HG03175 (cell line): Measurements from ENCODE around the gene PLVAP.

Experiments used
- ATAC-seq: cut with Tn5 transposase; IDR thresholded peaks from one replicate; pipeline ENCODE4 v1.9.1; 2021; ENCODE audit warnings: mild to moderate bottlenecking, moderate library complexity; ENCODE audit not compliant: unreplicated experiment

The PLVAP gene

DNA sequence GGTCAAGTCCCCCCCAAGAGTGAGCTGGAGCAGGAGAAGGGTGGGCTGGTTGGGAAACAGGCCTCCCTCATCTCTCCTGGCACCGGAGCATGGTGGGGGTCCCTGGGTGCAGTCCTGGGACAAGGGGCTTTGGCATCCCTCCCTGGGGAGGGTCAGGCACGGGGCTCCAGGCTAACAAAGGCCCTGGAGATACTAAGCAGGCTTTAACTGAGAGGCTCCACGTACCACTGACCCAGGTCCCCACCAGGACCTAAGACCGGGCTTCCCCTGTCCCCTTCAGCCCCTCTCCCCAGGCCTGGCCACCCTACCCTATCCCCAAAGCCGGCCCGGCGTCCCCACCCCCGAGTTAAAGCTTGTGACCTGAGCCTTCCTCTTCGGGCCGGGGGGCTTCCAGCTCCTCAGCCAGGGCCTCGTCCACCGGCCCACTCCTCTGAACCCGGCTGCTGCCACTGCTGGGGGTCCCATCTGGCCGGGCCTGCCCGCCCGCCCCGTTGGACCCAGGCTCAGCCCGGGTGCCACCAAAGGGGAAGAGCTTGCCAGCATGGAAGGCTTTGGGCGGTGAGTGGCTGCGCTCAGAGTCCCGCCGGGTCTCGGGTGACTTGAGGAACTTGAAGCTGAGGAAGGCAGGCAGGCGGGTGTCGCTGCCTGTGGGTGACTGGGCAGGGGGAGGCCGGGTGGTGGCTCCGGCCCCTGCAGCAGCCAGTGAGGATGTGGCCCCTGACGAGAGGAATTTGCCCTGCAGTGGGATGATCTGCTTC is 52.6 kb downstream of the PLVAP start:
- ATAC-seq: no peak

DNA sequence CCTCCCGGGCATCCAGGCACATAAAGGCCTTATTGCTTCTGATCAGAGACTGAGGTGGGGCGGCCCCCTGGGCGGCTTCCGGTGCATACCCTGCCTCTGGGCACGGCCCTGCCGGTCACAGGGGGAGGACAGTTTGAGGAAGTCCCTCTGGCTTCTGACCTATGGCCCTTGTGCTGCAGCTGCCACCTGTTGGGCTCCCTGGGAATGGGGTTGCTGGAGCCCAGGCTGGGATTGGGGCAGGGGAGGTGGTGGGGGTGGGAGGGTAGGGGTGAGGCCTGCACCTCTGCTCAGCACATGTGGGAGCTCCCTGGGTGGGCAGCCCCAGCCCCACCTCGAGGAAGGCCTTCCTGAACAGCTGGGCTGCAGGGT is 53.2 kb downstream of the PLVAP start:
- no peak for ATAC-seq

DNA sequence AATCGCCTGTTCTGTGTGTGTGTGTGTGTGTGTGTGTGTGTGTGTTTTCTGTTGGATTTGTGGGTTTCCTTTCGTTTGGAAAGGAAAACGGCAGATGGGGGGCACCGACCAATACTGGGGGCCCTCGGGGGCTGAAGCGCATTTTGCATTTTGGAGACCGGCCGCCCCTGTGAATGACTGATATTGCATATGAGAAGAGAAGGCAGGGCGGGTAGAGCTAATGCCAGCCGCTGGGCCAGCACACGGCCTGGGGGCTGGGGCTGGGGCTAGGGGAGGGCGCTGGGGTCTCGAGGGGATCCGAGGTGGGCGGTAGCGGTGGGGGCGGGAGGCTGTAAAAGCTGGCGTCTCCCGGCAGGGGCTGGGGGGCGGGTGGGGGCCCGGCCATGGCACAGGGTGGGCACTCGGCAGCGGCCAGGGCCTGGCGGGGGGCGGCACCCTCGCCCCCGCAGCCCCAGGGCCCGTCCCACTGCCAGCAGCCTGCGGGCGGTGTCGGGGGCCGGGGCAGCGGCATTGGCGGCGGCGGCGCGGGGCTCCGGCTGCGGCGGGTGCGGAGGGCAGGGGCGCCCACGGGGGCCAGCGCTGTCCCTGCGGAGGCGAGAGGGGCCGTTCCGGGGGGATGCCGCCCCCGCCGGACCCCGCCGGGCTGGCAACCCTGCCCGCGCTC is 53.7 kb downstream of the PLVAP start:
- no peak for ATAC-seq

GRCh38 chr19:17322854-17323253 is 54.3 kb downstream of the PLVAP start:
- no peak for ATAC-seq

GRCh38 chr19:17321655-17322489 is 55.3 kb downstream of the PLVAP start:
- ATAC-seq: no peak

GRCh38 chr19:17320435-17320834 is 56.7 kb downstream of the PLVAP start:
- ATAC-seq: no peak

DNA sequence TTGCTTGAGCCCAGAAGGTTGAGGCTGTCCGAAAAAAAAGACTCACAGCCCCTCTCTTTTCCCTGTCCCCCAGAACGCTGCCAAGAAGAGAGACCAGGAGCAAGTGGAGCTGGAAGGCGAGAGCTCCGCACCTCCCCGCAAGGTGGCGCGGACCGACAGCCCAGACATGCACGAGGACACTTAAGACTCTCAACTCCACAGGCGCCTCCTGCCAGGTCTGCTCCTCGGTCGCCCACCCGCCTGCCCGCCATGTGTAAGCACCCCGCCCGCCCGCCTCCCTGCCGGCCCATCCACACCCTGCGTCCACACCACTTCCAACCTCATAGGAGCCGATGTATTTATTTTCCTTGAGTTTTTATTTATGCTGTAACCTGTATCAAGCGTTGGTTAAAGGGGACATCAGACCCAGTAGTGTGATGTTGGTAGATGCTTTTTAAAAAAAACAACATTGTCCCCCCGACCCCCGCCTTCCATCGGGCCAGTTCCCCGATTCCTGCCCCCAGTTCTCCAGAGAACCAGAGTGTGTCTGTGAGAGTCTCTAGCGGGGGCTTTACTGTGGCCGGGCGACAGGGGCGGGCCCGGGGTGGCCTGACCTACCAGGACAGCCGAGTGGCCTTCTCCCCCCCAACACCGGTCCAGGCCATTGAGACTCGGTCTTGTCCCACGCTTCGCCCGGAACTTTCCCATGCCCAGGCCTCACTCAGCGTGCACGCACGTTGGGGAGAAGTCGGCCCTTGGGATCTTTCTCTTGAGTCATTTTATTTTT is 57.5 kb downstream of the PLVAP start:
- no peak for ATAC-seq

DNA sequence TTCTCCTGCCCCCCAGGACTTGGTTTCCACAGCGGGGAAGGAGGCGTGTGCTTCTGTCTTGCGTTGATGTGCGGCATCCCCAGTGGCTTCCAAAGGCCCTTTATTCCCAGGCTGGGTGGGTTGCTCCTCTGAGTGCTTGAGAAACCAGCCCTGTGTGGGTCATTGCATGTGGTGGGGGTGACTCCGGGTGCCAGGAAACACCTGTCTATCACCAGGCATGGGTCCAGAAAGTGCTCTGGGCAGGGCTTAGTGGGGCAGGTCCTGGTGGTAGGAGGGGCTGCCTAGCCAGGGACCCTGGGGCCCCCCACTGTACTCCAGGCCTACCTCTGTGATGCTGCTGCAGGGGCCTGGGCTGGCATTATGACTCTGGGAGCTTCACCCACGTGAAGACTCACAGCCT is 58.2 kb downstream of the PLVAP start:
- ATAC-seq: no peak

DNA sequence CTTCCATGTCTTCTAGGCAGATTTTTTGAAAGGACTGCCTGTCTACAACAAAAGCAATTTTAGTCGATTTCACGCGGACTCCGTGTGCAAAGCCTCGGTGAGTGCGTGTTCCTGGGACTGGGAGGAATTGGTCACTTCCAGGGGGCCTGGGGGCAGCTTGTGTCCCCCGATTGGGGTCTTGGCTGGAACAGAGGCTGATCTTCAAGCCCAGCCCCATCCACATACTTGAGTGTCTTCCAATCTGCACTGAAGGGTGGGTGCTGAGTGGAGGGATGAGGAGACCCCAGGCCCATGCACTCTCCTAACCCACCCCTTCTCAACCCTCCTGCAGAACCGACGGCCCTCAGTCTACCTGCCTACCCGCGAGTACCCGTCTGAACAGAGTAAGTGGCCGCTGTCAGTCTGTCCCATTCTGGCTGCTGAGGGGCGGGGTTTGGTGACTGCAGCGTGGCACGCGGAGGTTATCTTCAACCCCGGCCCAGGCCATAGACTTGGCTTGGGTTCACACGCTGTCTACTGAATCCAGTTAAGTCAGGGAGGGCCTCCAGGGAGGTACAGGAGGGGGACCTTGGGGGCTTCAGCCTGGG is 63.0 kb downstream of the PLVAP start:
- ATAC-seq: no peak

- ATAC-seq: no peak
Observed at GRCh38 chr19:17312189-17313113, 64.7 kb downstream of the PLVAP start.

DNA sequence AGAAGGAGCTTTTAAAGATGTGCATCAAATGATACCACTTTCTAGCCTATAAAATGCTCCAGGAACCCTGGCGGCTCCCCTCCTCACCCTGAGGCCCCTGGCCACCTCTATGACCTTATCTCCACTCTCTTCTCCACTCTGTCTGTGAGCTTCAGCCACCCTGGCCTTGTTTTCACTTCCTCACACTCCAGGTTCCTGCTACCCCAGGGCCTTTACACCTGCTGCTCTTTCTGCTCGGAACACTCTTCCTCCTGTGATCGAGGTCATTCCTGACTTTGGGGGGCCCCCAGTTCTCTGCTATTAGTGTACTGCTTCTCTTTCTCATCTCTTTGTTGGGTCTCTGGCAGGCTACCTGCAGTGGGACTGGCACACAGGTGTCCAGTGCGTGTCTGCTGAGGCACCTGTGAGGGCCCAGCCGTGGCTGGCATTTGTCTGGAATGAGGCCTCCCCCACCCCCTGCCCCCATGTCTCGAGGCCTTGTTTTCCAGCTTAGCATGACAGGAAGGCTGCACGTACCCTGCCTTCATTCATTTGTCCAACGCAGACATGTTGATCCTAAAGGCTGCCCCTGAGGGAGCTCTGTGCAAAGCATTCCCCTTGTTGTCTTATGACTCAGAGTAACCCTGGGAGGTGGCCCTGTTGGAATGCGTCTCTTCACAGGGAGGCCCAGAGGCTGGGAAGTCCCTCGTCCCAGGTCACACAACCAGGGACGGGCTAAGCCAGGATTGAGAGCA is 65.5 kb downstream of the PLVAP start:
- ATAC-seq: no peak

DNA sequence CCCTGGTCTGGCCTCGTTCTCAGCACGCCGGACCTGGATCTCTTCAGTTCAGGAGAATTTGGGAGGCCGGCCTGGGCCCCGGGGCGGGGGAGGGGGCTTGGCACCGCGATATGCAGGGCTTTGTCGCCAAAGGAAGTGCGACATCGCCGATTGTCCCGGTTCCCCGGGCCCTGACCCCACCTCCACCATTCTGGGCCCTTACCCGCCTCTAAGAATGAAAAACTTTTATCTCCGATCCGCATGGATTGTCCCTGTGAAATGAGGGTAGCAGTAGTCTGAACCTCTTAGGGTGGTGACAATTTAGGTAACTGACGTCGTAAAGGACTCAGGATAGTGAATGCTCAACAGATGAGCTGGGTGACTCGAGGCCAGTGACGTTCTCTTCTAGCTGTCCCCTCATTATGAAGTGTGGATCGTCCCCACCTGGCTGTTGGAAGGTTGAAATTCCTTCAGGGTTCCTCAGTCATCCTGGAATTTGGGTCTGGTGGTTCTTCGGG is 67.1 kb downstream of the PLVAP start:
- no peak for ATAC-seq

DNA sequence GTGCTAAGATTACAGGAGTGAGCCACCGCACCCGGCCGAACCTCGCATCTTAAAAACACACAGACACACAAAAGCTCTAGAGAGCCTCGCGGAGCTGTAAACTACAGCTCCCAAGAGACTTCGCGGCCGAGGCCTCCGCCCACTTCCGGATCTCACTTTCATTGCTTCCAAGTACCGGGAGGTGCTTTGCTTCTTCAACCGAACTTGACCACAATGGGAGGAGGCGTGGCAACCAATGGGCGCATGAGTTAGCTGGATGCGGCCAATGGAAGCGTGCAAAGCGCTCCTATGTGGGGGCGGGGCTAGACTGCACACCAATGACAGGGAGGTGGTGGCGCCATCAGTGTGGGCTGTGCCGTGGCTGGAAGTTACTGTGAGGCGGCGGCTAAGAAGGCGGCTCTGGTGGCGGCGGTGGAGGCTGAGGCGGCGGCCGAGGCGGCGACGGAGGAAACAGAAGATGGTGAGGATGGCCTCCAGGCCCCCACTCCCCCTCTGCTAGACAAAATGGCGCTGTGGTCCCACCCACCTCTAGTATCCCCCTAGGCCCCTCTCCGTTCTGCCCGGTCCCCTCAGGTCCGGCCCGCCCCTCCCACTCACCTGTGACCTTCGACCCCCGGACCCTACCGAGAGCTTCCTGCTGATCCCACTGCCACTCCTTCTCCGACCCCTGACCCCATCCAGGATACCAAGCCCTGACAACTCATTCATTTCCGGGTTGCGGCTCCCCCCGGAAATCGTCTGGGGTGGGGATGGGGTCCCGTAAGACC is 67.8 kb downstream of the PLVAP start, which contains the start of gene DDA1:
DDA1 (plus strand) TSS at position 366 of the 767 bp plus-strand sequence; CDS start at position 458, 92 bp downstream.
- ATAC-seq: peak; percentile 64

GRCh38 chr19:17307876-17308377 is 69.2 kb downstream of the PLVAP start:
- no peak for ATAC-seq

GRCh38 chr19:17306285-17306714 is 70.8 kb downstream of the PLVAP start:
- no peak for ATAC-seq

GRCh38 chr19:17305517-17306284 is 71.4 kb downstream of the PLVAP start, which contains the start of gene MRPL34:
Gene MRPL34 (plus strand): TSS chr19:17305872. CDS start chr19:17305893, 21 bp downstream.
- peak; percentile 71 for ATAC-seq

DNA sequence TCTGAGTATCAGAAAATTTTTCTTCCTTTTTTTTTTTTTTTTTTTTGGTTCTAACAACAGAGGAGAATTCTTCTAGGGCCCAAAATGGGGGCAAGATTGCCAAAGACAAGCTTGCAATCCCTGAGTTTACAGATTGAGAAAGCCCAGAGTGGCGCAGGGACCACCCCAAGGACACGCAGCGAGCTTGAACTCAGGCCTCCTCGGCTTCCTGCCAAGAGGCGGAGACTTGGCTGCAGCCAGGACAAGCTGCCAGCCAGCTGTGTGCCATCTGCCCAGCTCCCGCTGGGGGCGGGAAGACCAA is 72.0 kb downstream of the PLVAP start:
- no peak for ATAC-seq
